Ovary (tissue), 3 donors: ENCODE measurements around the gene MECP2.

ENCODE experiments used
- POLR2A ChIP-seq: fragments of 450-650 bp; IDR thresholded peaks from one replicate; pipeline ENCODE4 v1.6.1; 2017; ENCODE audit warnings: antibody characterized with exemption, mild to moderate bottlenecking, moderate library complexity
- TF ChIP-seq, protein P1 (sequence below), 3 donors: fragments of 450-650 bp in 2 of 3; fragments of 200-600 bp in 1 of 3; IDR thresholded peaks; one replicate each; pipeline versions ENCODE4 v1.5.1 to v1.8.0; 2016 to 2022; ENCODE audit warnings: antibody characterized with exemption in 3 of 3, mild to moderate bottlenecking in 1 of 3
- donor health status: DM: no; HTN: no; CAD: no.

DNA sequence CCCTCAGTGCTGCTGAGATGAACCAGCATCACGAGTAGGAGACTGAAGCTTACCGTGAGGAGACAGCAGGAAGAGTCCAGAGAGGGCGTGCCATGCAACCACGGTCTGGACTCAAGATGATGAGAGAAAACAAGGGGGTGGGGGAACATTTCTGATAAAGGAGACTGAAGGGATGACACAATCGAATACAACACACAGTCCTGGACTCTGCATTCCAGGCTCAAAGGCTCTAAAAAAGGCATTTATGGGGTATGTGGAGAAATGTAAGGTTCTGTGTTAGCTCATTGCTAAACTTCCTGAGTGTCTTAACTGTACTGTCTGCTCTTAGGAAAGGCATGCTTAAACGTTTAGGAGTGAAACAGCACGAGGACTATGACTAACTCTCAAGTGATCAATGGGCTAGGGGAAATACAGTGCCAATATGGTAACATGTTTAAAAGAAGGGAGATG lies 57.2 kb downstream of the MECP2 start:
- TF ChIP-seq, protein P1, sequence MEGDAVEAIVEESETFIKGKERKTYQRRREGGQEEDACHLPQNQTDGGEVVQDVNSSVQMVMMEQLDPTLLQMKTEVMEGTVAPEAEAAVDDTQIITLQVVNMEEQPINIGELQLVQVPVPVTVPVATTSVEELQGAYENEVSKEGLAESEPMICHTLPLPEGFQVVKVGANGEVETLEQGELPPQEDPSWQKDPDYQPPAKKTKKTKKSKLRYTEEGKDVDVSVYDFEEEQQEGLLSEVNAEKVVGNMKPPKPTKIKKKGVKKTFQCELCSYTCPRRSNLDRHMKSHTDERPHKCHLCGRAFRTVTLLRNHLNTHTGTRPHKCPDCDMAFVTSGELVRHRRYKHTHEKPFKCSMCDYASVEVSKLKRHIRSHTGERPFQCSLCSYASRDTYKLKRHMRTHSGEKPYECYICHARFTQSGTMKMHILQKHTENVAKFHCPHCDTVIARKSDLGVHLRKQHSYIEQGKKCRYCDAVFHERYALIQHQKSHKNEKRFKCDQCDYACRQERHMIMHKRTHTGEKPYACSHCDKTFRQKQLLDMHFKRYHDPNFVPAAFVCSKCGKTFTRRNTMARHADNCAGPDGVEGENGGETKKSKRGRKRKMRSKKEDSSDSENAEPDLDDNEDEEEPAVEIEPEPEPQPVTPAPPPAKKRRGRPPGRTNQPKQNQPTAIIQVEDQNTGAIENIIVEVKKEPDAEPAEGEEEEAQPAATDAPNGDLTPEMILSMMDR (IDR thresholded peaks at IDR 0.05): no peak
- no peak for TF ChIP-seq POLR2A
